GM19467 (cell line): ENCODE data around the gene USP28.

Experiments
- ATAC-seq: cut with Tn5 transposase; IDR thresholded peaks from one replicate; pipeline ENCODE4 v1.9.1; 2021; ENCODE audit warnings: mild to moderate bottlenecking, moderate library complexity; ENCODE audit not compliant: unreplicated experiment

Gene USP28

GRCh38 chr11:113876798-113877669 lies 1.7 kb upstream of the USP28 start:
- ATAC-seq, result no peak

GRCh38 chr11:113876074-113876797 lies 864 bp upstream of the USP28 start:
- no peak for ATAC-seq

- ATAC-seq, result peak; percentile 25
Measured at GRCh38 chr11:113874581-113875233, 665 bp downstream of the USP28 start.

- no peak for ATAC-seq
Measured at GRCh38 chr11:113874096-113874495, 1.3 kb downstream of the USP28 start.

GRCh38 chr11:113873236-113873626 lies 2.1 kb downstream of the USP28 start:
- ATAC-seq, result no peak

GRCh38 chr11:113871336-113871735 lies 4.0 kb downstream of the USP28 start:
- ATAC-seq, result no peak

- ATAC-seq, result no peak
Measured at GRCh38 chr11:113867843-113868503, 7.4 kb downstream of the USP28 start.

- no peak for ATAC-seq
Measured at GRCh38 chr11:113865873-113866272, 9.5 kb downstream of the USP28 start.

- no peak for ATAC-seq
Measured at GRCh38 chr11:113864410-113864809, 11.0 kb downstream of the USP28 start.

- ATAC-seq, result no peak
Measured at GRCh38 chr11:113862435-113862834, 12.9 kb downstream of the USP28 start.

- ATAC-seq, result no peak
Measured at GRCh38 chr11:113859665-113860064, 15.7 kb downstream of the USP28 start.

- no peak for ATAC-seq
Measured at GRCh38 chr11:113856966-113857759, 18.2 kb downstream of the USP28 start.

- ATAC-seq, result no peak
Measured at GRCh38 chr11:113855803-113856202, 19.6 kb downstream of the USP28 start.

- no peak for ATAC-seq
Measured at GRCh38 chr11:113850188-113850587, 25.2 kb downstream of the USP28 start.

GRCh38 chr11:113849713-113850112 lies 25.7 kb downstream of the USP28 start:
- no peak for ATAC-seq

GRCh38 chr11:113847580-113847979 lies 27.8 kb downstream of the USP28 start:
- no peak for ATAC-seq

GRCh38 chr11:113847111-113847510 lies 28.3 kb downstream of the USP28 start:
- no peak for ATAC-seq

- no peak for ATAC-seq
Measured at GRCh38 chr11:113841691-113842090, 33.7 kb downstream of the USP28 start.

GRCh38 chr11:113840932-113841664 lies 34.3 kb downstream of the USP28 start:
- no peak for ATAC-seq

GRCh38 chr11:113839842-113840241 lies 35.5 kb downstream of the USP28 start:
- ATAC-seq, result peak; percentile 86
